ENCODE results near the gene CD14. TPM values are rescaled to one million over a fixed set of nuclear protein-coding genes. Genes with fewer than 3 reads are reported as not detected.
"Not testable (repeated sequence)": the region's sequence is repeated elsewhere in the genome, so short reads cannot be mapped to it uniquely, and the experiment has no call there.

CD14 gene
- total and polyA plus RNA-seq, 4 donors: 34.9 to 205 (median 109) TPM

DNA sequence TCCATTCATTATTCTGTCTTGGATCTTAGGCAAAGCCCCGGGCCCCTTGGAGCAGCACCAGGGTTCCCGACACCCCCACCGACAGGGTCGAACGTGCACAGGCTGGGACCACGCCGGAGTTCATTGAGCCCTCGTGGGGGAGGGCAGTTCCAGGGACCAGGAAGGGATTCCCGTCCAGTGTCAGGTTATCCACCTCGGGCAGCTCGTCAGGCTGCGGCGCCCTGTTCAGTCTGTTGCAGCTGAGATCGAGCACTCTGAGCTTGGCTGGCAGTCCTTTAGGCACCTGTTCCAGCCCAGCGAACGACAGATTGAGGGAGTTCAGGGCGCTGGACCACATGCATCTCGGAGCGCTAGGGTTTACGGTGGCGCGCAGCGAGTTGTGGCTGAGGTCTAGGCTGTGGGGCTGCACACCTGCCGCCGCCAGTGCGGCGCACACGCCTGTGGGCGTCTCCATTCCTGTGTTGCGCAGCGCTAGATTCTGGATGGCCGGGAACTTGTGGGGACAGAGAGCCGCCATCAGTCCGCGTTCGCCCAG is 1.1 kb downstream of the CD14 start:
- intact Hi-C loops (cut with DNase I): loop anchor here in 1 of 2 donors (2.0 kb wide), 1 partner anchor 65 kb away; no protein-coding TSS in a partner anchor

DNA sequence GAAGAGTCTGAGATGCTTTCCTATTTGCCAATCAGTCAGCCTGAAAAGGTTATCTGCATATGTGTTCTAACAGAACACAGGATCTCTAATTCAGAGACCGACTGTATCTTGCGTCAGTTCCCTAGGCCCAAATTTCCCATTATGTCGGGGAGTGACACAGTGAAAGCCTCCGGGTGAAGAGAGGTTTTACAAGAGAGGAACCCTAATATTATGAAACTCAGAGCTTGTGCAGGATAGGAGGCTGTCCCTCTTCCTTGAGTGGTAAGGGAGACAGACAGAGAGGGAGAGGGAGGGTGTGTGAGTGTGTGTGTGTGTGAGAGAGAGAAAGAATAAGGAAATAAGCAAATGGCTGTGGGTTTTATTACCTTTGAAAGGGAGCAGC is 1.9 kb downstream of the CD14 start:
- Histone ChIP-seq H3K27me3 (ENCODE audit: control insufficient read depth in 1 of 2, insufficient read depth in 2 of 2, low read length in 1 of 2) (no peaks in the 10 kb centered on the region), H3K36me3 (ENCODE audit: control insufficient read depth in 1 of 2, insufficient read depth in 2 of 2, low read length in 1 of 2) (no peaks in the 10 kb centered on the region), H3K9me3 (ENCODE audit: control insufficient read depth, low read length) (no peaks in the 10 kb centered on the region), H3K4me1 (ENCODE audit: control insufficient read depth in 1 of 2, insufficient read depth in 2 of 2, low read length in 2 of 2) (no peaks in the 10 kb centered on the region), H3K27ac (ENCODE audit: low read depth in 1 of 2, low read length in 2 of 2) (no peak overlapping the region), H3K4me3 (ENCODE audit: low read length in 2 of 2) (no peak overlapping the region)
- intact Hi-C loops (cut with DNase I): no loop called here
- DNase-seq (no peak), ATAC-seq (ENCODE audit: low FRiP score) (no peak)
- WGBS, 2 donors: 91 to 93% methylated on average over 4 of the region's 4 CpGs

More for the DNA sequence above, 1.1 kb downstream of the CD14 start:
- WGBS, 2 donors: 6 to 7% methylated on average over 36 of the region's 36 CpGs
- Histone ChIP-seq H3K27me3 (ENCODE audit: control insufficient read depth in 1 of 2, insufficient read depth in 2 of 2, low read length in 1 of 2) (no peaks in the 10 kb centered on the region), H3K36me3 (ENCODE audit: control insufficient read depth in 1 of 2, insufficient read depth in 2 of 2, low read length in 1 of 2) (no peaks in the 10 kb centered on the region), H3K4me1 (ENCODE audit: control insufficient read depth in 1 of 2, insufficient read depth in 2 of 2, low read length in 2 of 2) (no peaks in the 10 kb centered on the region), H3K27ac (ENCODE audit: low read depth in 1 of 2, low read length in 2 of 2) (no peak overlapping the region), H3K9me3 (ENCODE audit: control insufficient read depth, low read length) (no peaks in the 10 kb centered on the region), H3K4me3 (ENCODE audit: low read length in 2 of 2) (peak overlapping the region in 1 of 2 donors; percentile 15)
- DNase-seq (peak in 1 of 2 donors; percentile 50), ATAC-seq (ENCODE audit: low FRiP score) (peak; percentile 53)

DNA sequence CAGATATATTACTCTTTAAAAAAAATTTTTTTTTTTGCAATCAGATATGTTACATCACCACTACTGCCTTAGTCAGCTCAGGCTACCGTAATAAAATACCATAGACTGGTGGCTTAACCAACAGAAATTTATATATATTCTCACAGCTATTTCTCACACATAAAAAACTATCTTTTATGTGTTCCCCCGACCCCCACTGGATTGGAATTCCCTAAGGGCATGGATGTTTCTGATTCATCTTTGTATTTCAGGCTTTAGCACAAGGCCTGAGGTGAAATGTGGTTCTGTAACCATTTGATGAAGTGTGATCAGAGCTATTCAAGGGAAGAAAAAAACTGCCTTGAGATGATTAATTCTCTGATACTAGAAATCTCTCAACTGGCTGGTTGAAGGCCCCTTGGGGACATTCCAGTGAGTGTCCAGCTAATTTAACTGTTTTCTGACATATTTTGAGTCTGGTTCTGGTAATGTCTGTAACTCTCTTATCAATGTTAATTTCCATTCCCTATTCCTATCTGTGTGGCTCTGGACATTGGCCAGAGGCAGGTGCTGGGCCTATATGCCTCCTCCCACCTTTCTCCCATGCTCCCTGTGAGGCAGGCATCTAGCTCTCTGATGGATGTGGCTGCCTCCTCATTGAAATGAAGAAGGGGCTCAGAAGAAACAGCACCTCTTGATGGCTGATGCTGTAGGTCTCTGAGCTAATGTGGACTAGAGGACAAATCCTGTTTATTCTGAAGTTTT is 2.5 kb downstream of the CD14 start:
- Histone ChIP-seq H3K27me3 (ENCODE audit: control insufficient read depth in 1 of 2, insufficient read depth in 2 of 2, low read length in 1 of 2) (no peaks in the 10 kb centered on the region), H3K9me3 (ENCODE audit: control insufficient read depth, low read length) (no peaks in the 10 kb centered on the region), H3K4me3 (ENCODE audit: low read length in 2 of 2) (no peak overlapping the region), H3K4me1 (ENCODE audit: control insufficient read depth in 1 of 2, insufficient read depth in 2 of 2, low read length in 2 of 2) (no peaks in the 10 kb centered on the region), H3K27ac (ENCODE audit: low read depth in 1 of 2, low read length in 2 of 2) (no peak overlapping the region), H3K36me3 (ENCODE audit: control insufficient read depth in 1 of 2, insufficient read depth in 2 of 2, low read length in 1 of 2) (no peaks in the 10 kb centered on the region)
- ATAC-seq (ENCODE audit: low FRiP score): no peak
- no peak for DNase-seq
- 76 to 77% methylated on average over 2 of the region's 2 CpGs for WGBS, 2 donors
- intact Hi-C loops (cut with DNase I): no loop called here

DNA sequence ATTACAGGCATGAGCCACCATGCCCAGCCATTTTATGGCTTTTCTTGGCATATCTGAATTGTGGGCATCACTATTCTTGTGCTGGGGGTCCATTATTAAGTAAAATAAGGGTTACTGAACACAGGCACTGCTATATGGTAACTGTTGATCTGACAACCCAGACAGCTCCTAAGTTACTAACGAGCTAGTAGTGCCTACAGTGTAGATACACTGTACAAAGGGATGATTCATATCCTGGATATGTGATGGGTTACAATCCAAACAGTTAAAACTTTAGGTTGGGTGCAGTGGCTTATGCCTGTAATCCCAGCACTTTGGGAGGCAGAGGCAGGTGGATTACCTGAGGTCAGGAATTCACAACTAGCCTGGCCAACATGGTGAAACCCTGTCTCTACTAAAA is 4.3 kb downstream of the CD14 start:
- Histone ChIP-seq H3K4me1 (ENCODE audit: control insufficient read depth in 1 of 2, insufficient read depth in 2 of 2, low read length in 2 of 2) (no peaks in the 10 kb centered on the region), H3K27ac (ENCODE audit: low read depth in 1 of 2, low read length in 2 of 2) (no peak overlapping the region), H3K9me3 (ENCODE audit: control insufficient read depth, low read length) (no peaks in the 10 kb centered on the region), H3K4me3 (ENCODE audit: low read length in 2 of 2) (no peak overlapping the region), H3K27me3 (ENCODE audit: control insufficient read depth in 1 of 2, insufficient read depth in 2 of 2, low read length in 1 of 2) (no peaks in the 10 kb centered on the region), H3K36me3 (ENCODE audit: control insufficient read depth in 1 of 2, insufficient read depth in 2 of 2, low read length in 1 of 2) (no peaks in the 10 kb centered on the region)
- no peak for DNase-seq
- WGBS, 2 donors: 72 to 83% methylated on average over 1 of the region's 1 CpG
- intact Hi-C loops (cut with DNase I): no loop called here
- no peak for ATAC-seq (ENCODE audit: low FRiP score)

DNA sequence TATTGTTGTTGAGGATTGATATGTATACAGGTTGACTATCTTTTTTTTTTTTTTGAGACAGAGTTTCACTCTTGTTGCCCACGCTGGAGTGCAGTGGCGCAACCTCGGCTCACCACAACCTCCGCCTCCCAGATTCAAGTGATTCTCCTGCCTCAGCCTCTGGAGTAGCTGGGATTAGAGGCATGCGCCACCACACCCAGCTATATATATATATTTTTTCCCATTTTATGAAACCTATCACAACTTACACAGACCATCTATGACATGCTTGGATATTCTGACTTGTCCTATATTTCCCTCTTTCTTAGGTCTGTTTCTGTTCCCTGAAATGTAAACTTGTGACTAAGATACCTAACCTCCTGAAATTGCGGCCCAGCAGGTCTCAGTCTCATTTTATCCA is 5.0 kb downstream of the CD14 start:
- intact Hi-C loops (cut with DNase I): no loop called here

DNA sequence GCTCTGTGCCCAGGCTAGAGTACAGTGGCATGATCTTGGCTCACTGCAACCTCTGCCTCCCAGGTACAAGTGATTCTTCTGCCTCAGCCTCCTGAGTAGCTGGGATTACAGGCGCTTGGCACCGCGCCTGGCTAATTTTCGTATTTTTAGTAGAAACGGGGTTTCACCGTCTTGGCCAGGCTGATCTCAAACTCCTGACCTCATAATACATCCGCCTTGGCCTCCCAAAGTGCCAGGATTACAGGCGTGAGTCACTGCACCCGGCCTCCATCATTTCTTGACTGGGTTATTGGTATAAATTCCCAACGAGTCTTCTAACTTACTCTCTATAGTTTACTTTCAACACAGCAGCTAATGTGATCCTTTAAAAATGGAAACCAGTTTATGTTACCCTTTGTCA is 8.1 kb downstream of the CD14 start:
- H3K36me3 ChIP-seq (ENCODE audit: control insufficient read depth in 1 of 2, insufficient read depth in 2 of 2, low read length in 1 of 2); H3K27me3 ChIP-seq (ENCODE audit: control insufficient read depth in 1 of 2, insufficient read depth in 2 of 2, low read length in 1 of 2); DNase-seq; ATAC-seq (ENCODE audit: low FRiP score); H3K9me3 ChIP-seq (ENCODE audit: control insufficient read depth, low read length); intact Hi-C loops (cut with DNase I); H3K4me1 ChIP-seq (ENCODE audit: control insufficient read depth in 1 of 2, insufficient read depth in 2 of 2, low read length in 2 of 2); H3K4me3 ChIP-seq (ENCODE audit: low read length in 2 of 2); H3K27ac ChIP-seq (ENCODE audit: low read depth in 1 of 2, low read length in 2 of 2): not testable (repeated sequence)
- WGBS, 2 donors: 81 to 82% methylated on average over 10 of the region's 10 CpGs

More for the DNA sequence above, 5.0 kb downstream of the CD14 start:
- no peaks in the 10 kb centered on the region for H3K9me3 ChIP-seq (ENCODE audit: control insufficient read depth, low read length)
- H3K27me3 ChIP-seq (ENCODE audit: control insufficient read depth in 1 of 2, insufficient read depth in 2 of 2, low read length in 1 of 2): no peaks in the 10 kb centered on the region
- no peaks in the 10 kb centered on the region for H3K4me1 ChIP-seq (ENCODE audit: control insufficient read depth in 1 of 2, insufficient read depth in 2 of 2, low read length in 2 of 2)
- no peak overlapping the region for H3K27ac ChIP-seq (ENCODE audit: low read depth in 1 of 2, low read length in 2 of 2)
- H3K36me3 ChIP-seq (ENCODE audit: control insufficient read depth in 1 of 2, insufficient read depth in 2 of 2, low read length in 1 of 2): no peaks in the 10 kb centered on the region
- WGBS, 2 donors: 90 to 92% methylated on average over 6 of the region's 6 CpGs
- DNase-seq: no peak
- no peak overlapping the region for H3K4me3 ChIP-seq (ENCODE audit: low read length in 2 of 2)
- ATAC-seq (ENCODE audit: low FRiP score): no peak

DNA sequence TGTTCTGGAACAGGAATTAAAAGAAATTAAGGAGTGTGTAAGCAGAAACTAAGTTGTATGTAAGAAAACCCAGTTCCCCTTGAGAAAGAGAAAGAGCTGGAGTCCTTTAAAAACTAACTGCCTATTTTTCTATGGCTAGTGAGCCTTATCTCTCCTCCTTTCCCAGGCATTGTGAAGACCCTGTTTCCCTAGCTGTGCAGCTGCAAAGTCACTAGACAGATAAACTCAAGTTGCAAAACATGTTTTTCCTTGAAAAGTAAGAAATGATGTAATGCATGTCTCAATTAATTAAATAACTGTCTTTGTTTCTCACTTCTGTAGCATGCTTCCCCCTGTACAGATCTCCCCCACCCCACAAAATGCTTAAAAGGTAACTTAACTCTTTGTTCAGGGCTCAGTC is 9.9 kb downstream of the CD14 start:
- H3K4me1 ChIP-seq (ENCODE audit: control insufficient read depth in 1 of 2, insufficient read depth in 2 of 2, low read length in 2 of 2); ATAC-seq (ENCODE audit: low FRiP score); H3K27ac ChIP-seq (ENCODE audit: low read depth in 1 of 2, low read length in 2 of 2); DNase-seq; H3K4me3 ChIP-seq (ENCODE audit: low read length in 2 of 2); intact Hi-C loops (cut with DNase I); H3K9me3 ChIP-seq (ENCODE audit: control insufficient read depth, low read length); H3K27me3 ChIP-seq (ENCODE audit: control insufficient read depth in 1 of 2, insufficient read depth in 2 of 2, low read length in 1 of 2); H3K36me3 ChIP-seq (ENCODE audit: control insufficient read depth in 1 of 2, insufficient read depth in 2 of 2, low read length in 1 of 2): not testable (repeated sequence)

DNA sequence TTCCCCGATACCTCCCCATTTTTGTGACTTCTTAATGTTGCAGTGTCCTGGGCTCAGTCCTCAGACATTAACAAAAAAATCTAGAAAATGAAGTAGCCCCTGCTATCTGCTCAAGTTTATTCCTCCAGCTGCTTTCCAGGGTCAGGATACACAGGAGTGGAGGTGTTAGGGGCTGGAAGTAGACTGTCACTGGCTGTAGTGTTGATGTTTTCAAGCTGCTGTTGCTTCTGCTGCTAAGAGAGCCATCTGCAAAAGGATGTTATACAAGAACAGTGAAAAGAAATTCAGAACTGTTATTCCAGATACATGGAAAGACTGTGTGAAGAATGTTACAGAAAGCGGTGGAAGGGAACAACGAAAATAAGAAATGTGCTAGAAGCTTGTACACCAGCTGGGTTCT is 10.7 kb downstream of the CD14 start:
- H3K27ac ChIP-seq (ENCODE audit: low read depth in 1 of 2, low read length in 2 of 2): no peak overlapping the region
- no peak for ATAC-seq (ENCODE audit: low FRiP score)
- 88 to 96% methylated on average over 3 of the region's 3 CpGs for WGBS, 2 donors
- H3K9me3 ChIP-seq (ENCODE audit: control insufficient read depth, low read length): peaks cover 1% of the 10 kb centered on the region
- no peaks in the 10 kb centered on the region for H3K4me1 ChIP-seq (ENCODE audit: control insufficient read depth in 1 of 2, insufficient read depth in 2 of 2, low read length in 2 of 2)
- no peaks in the 10 kb centered on the region for H3K36me3 ChIP-seq (ENCODE audit: control insufficient read depth in 1 of 2, insufficient read depth in 2 of 2, low read length in 1 of 2)
- no peak overlapping the region for H3K4me3 ChIP-seq (ENCODE audit: low read length in 2 of 2)
- no peak for DNase-seq
- H3K27me3 ChIP-seq (ENCODE audit: control insufficient read depth in 1 of 2, insufficient read depth in 2 of 2, low read length in 1 of 2): no peaks in the 10 kb centered on the region
- intact Hi-C loops (cut with DNase I): no loop called here

DNA sequence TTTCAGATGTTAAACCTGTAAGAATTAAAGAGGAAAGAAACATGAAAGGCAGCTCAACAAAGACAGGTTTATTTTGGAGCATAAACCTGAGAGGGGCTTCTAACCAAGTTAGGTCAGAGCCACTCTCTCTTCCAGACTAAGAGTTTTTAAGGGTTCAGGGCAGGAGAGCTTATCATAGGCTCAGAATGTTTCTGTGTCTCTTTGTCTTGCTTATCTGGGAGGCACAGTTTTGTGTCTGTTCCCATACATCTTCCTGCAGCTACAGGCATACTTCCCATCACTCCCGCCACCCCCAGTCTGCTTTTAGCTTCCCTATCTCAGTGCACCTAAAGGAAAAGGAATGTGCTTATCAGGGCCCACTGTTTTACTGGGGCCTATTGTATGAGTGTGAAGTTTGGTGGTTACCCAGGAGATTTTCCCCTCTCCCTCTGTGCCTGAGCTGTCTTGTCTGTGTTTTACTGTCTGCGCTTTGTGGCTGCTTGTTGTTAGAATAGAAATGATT is 21.9 kb downstream of the CD14 start:
- intact Hi-C loops (cut with DNase I): no loop called here
- DNase-seq (no peak), ATAC-seq (ENCODE audit: low FRiP score) (no peak)
- Histone ChIP-seq H3K9me3 (ENCODE audit: control insufficient read depth, low read length) (no peaks in the 10 kb centered on the region), H3K27me3 (ENCODE audit: control insufficient read depth in 1 of 2, insufficient read depth in 2 of 2, low read length in 1 of 2) (no peaks in the 10 kb centered on the region), H3K4me1 (ENCODE audit: control insufficient read depth in 1 of 2, insufficient read depth in 2 of 2, low read length in 2 of 2) (no peaks in the 10 kb centered on the region), H3K4me3 (ENCODE audit: low read length in 2 of 2) (no peak overlapping the region), H3K27ac (ENCODE audit: low read depth in 1 of 2, low read length in 2 of 2) (no peak overlapping the region), H3K36me3 (ENCODE audit: control insufficient read depth in 1 of 2, insufficient read depth in 2 of 2, low read length in 1 of 2) (no peaks in the 10 kb centered on the region)
- 81 to 82% methylated on average over 2 of the region's 2 CpGs for WGBS, 2 donors

Data from aorta (tissue), 5 donors.